ENCODE data around the gene ILF3. TPM values are rescaled to one million over a fixed set of nuclear protein-coding genes. Genes with fewer than 3 reads are reported as not detected.
A peak's percentile ranks its signal among the peaks of the same experiment; 100 is the strongest.

The ILF3 gene
- total RNA-seq, 1 experiment from 2014 or later = 365 TPM

- CTCF ChIA-PET = no interaction called here
- peaks cover 8% of the 10 kb centered on the region for H3K4me1 ChIP-seq (ENCODE audit: control insufficient read depth, insufficient read depth, low read length)
- TF ChIP-seq TCF7L2 (IDR thresholded peaks at IDR 0.05; ENCODE audit: low read depth, low read length) (no peak), POLR2AphosphoS5 (IDR thresholded peaks at IDR 0.05; ENCODE audit: low read depth, low read length) (no peak), REST (IDR thresholded peaks at IDR 0.05; ENCODE audit: insufficient read depth in 1 of 2, low read depth in 2 of 2, low read length in 1 of 2) (no peak), CTCF (IDR thresholded peaks at IDR 0.05) (no peak), SIN3A (IDR thresholded peaks at IDR 0.05; ENCODE audit: borderline replicate concordance, insufficient read depth, low read depth, low read length) (no peak)
- H3K36me3 ChIP-seq (ENCODE audit: control insufficient read depth, insufficient read depth, low read length) = no peaks in the 10 kb centered on the region
- ATAC-seq = peak; percentile 90
- no peaks in the 10 kb centered on the region for H3K27me3 ChIP-seq (ENCODE audit: control insufficient read depth, insufficient read depth, low read length)
- no TSS peak for BruUV-seq (replicated peaks)
- peak within 1 kb of the TSS; percentile 63; the same call in 1 of the 2 replicates for H3K27ac ChIP-seq (ENCODE audit: low read length)
- POLR2A ChIA-PET = no interaction called here
- in situ Hi-C loops (cut with HindIII; ENCODE audit: low pct_unique_long_range_greater_than_20kb, low sequenced_read_pairs) (no loop called here), intact Hi-C loops (cut with micrococcal nuclease; ENCODE audit: unreplicated experiment) (no loop called here)
- H3K4me3 ChIP-seq (ENCODE audit: low read depth in 2 of 2, low read length in 2 of 2) = peak within 1 kb of the TSS; percentile 48 to 61
- no peaks in the 10 kb centered on the region for H3K9me3 ChIP-seq (ENCODE audit: control insufficient read depth, insufficient read depth, low read depth, low read length)
- DNase-seq (ENCODE audit: low read depth, low spot score) = no peak
These were observed 29.0 kb upstream of the ILF3 start, which contains the start of gene SLC44A2 for GRCh38 chr19:10625003-10625761. TSS of gene SLC44A2 (plus strand) at chr19:10625553. CDS start at chr19:10625634, 81 bp downstream.

GRCh38 chr19:10625762-10626138 is 28.4 kb upstream of the ILF3 start:
- peaks cover 8% of the 10 kb centered on the region for H3K4me1 ChIP-seq (ENCODE audit: control insufficient read depth, insufficient read depth, low read length)
- DNase-seq (ENCODE audit: low read depth, low spot score) (no peak), ATAC-seq (no peak)
- peak overlapping the region; percentile 48; the same call in 1 of the 2 replicates for H3K27ac ChIP-seq (ENCODE audit: low read length)
- intact Hi-C loops (cut with micrococcal nuclease; ENCODE audit: unreplicated experiment) = no loop called here
- no peaks in the 10 kb centered on the region for H3K36me3 ChIP-seq (ENCODE audit: control insufficient read depth, insufficient read depth, low read length)
- TF ChIP-seq POLR2AphosphoS5 (IDR thresholded peaks at IDR 0.05; ENCODE audit: low read depth, low read length) (no peak), SIN3A (IDR thresholded peaks at IDR 0.05; ENCODE audit: borderline replicate concordance, insufficient read depth, low read depth, low read length) (no peak), REST (IDR thresholded peaks at IDR 0.05; ENCODE audit: insufficient read depth in 1 of 2, low read depth in 2 of 2, low read length in 1 of 2) (no peak), TCF7L2 (IDR thresholded peaks at IDR 0.05; ENCODE audit: low read depth, low read length) (no peak), CTCF (IDR thresholded peaks at IDR 0.05) (no peak)
- CTCF ChIA-PET = no interaction called here
- POLR2A ChIA-PET = no interaction called here
- H3K9me3 ChIP-seq (ENCODE audit: control insufficient read depth, insufficient read depth, low read depth, low read length) = no peaks in the 10 kb centered on the region
- in situ Hi-C loops (cut with HindIII; ENCODE audit: low pct_unique_long_range_greater_than_20kb, low sequenced_read_pairs) = no loop called here
- no TSS peak for BruUV-seq (replicated peaks)
- H3K4me3 ChIP-seq (ENCODE audit: low read depth in 2 of 2, low read length in 2 of 2) = peak overlapping the region; percentile 48 to 61
- H3K27me3 ChIP-seq (ENCODE audit: control insufficient read depth, insufficient read depth, low read length) = no peaks in the 10 kb centered on the region
